Karpas-422 (cell line): ENCODE data around the gene BLOC1S2. TPM values are rescaled to one million over a fixed set of nuclear protein-coding genes. Genes with fewer than 3 reads are reported as not detected.
"Not testable (repeated sequence)": the region's sequence is repeated elsewhere in the genome, so short reads cannot be mapped to it uniquely, and the experiment has no call there.

Experiments used
- DNase-seq: peaks from one replicate; pipeline ENCODE4 v3.0.0-alpha.2; 2015
- H2AFZ ChIP-seq: fragments of 200-600 bp; sonication (generic); 2 replicates; pipeline ENCODE4 v1.6.1; 2014; ENCODE audit warnings: antibody characterized with exemption, low read length, mixed read lengths
- H3K27ac ChIP-seq: fragments of 200-600 bp; sonication (generic); 2 replicates; pipeline ENCODE4 v1.5.1; 2014; ENCODE audit warnings: mild to moderate bottlenecking, low read length, moderate library complexity
- H3K27me3 ChIP-seq: fragments of 200-600 bp; sonication (generic); 2 replicates; pipeline ENCODE4 v1.6.1; 2014; ENCODE audit warnings: low read length, mixed read lengths
- H3K36me3 ChIP-seq: fragments of 200-600 bp; sonication (generic); 2 replicates; pipeline ENCODE4 v1.6.1; 2014; ENCODE audit warnings: low read length, mixed read lengths; ENCODE audit not compliant: insufficient read depth
- H3K4me1 ChIP-seq: fragments of 200-600 bp; sonication (generic); 2 replicates; pipeline ENCODE4 v1.6.1; 2014; ENCODE audit warnings: mild to moderate bottlenecking, low read length, mixed read lengths
- H3K4me2 ChIP-seq: fragments of 200-600 bp; sonication (generic); 2 replicates; pipeline ENCODE4 v1.6.1; 2014; ENCODE audit warnings: low read length, low read depth, mild to moderate bottlenecking; ENCODE audit not compliant: poor library complexity, severe bottlenecking
- H3K4me3 ChIP-seq: fragments of 200-600 bp; sonication (generic); 2 replicates; pipeline ENCODE4 v1.5.1; 2014; ENCODE audit warnings: mild to moderate bottlenecking, antibody characterized with exemption, low read length, mixed read lengths
- H3K79me2 ChIP-seq: fragments of 200-600 bp; sonication (generic); 2 replicates; pipeline ENCODE4 v1.6.1; 2014; ENCODE audit warnings: mild to moderate bottlenecking, low read length, mixed read lengths
- H3K9ac ChIP-seq: fragments of 200-600 bp; sonication (generic); 2 replicates; pipeline ENCODE4 v1.6.0; 2014; ENCODE audit warnings: low read length
- H3K9me2 ChIP-seq: fragments of 200-600 bp; sonication (generic), shearing (Covaris generic); replicated peaks from 2 replicates; pipeline ENCODE4 v1.6.0; 2014; ENCODE audit warnings: mild to moderate bottlenecking, low read length, moderate library complexity; ENCODE audit not compliant: insufficient read depth
- H3K9me3 ChIP-seq: fragments of 300-700, 200-600 bp; sonication (generic); 2 replicates; pipeline ENCODE4 v1.6.1; 2014; ENCODE audit warnings: low read length, mixed read lengths
- H4K20me1 ChIP-seq: fragments of 200-600 bp; sonication (generic); 2 replicates; pipeline ENCODE4 v1.6.1; 2014; ENCODE audit warnings: mild to moderate bottlenecking, antibody characterized with exemption, low read length, low read depth; ENCODE audit not compliant: insufficient read depth
- total RNA-seq: library from RNA; depleted of rRNA; stranded (reverse); fragments of >200 nt; shearing (Covaris generic); gene quantifications from 2 replicates; pipeline ENCODE4 v1.2.3, GENCODE V29; 2014; ENCODE audit warnings: low replicate concordance

The BLOC1S2 gene
- total RNA-seq, 1 experiment from 2014 or later: 121 TPM

DNA sequence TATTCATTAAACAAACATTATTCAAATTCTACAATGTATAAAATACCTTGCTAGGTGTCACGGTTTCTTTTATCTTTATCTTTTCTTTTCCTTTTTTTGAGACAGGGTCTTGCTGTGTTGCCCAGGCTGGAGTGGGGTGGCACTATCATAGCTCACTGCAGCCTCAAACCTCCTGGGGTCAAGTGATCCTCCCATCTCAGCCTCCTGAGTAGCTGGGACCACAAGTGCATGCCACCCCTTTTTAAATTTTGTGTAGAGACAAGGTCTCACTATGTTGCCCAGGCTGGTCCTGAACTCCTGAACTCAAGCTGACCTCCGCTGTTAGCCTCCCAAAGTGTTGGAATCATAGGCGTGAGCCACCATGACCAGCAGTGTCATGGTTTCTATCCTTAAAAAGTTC lies 17.9 kb upstream of the BLOC1S2 start:
- Histone ChIP-seq H4K20me1 (no peaks in the 10 kb centered on the region), H3K27me3 (no peaks in the 10 kb centered on the region), H3K9me2 (no peaks in the 10 kb centered on the region), H3K4me1 (no peaks in the 10 kb centered on the region), H3K27ac (no peak overlapping the region), H3K4me2 (no peak overlapping the region), H3K9ac (no peak overlapping the region), H3K4me3 (no peak overlapping the region), H3K36me3 (no peaks in the 10 kb centered on the region), H3K79me2 (no peaks in the 10 kb centered on the region), H2AFZ (no peak overlapping the region), H3K9me3 (no peaks in the 10 kb centered on the region)
- no peak for DNase-seq

DNA sequence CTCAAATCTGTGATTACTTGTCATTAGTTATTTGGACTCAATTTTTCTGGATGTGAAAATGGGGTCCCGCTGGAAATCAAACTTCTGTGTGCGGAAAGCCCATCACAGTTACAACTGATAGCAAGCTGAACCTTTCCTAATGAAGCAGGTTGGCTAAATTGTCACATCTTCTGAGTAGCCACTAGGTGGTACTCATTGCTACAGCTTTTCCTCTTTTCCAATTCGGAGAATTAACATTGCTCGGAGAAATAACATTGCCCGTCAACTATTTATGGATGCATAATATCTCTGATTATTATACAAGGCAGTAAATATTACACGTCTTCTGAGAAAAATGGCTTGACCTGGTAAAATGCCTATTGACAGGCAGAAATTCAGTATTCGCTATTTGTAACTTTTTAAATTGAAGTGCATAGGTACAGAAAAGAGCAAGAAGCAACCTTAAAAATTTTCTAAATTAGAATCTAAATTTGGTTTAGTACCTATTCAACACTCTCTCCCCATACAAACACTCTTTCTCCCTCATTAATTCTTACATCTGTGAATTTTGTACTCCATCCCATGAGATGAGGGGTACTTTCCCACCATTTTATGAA lies 17.3 kb upstream of the BLOC1S2 start:
- Histone ChIP-seq H3K4me1 (no peaks in the 10 kb centered on the region), H3K9ac (no peak overlapping the region), H3K4me2 (no peak overlapping the region), H3K36me3 (no peaks in the 10 kb centered on the region), H3K27me3 (no peaks in the 10 kb centered on the region), H4K20me1 (no peaks in the 10 kb centered on the region), H3K9me3 (no peaks in the 10 kb centered on the region), H3K4me3 (no peak overlapping the region), H3K27ac (no peak overlapping the region), H3K9me2 (no peaks in the 10 kb centered on the region), H2AFZ (no peak overlapping the region), H3K79me2 (no peaks in the 10 kb centered on the region)
- DNase-seq: peak; percentile 64

DNA sequence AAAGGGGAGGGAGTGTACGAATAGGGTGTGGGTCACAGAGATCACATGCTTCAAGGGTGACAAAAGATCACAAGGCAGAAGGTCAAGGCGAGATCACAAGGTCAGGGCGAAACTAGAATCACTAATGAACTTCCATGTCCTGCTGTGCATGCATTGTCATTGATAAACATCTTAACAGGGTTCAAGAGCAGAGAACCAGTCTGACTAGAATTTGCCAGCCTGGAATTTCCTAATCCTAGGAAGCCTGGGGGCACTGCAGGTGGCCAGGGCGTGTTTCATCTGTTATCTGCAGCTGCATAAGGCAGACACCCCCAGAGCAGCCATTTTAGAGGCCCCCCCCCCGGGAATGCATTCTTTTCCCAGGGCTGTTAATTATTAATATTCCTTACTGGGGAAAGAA lies 14.6 kb upstream of the BLOC1S2 start:
- not testable (repeated sequence) for DNase-seq, H3K27ac ChIP-seq, H3K4me3 ChIP-seq, H3K9me2 ChIP-seq, H3K79me2 ChIP-seq, H3K9ac ChIP-seq, H3K36me3 ChIP-seq, H3K9me3 ChIP-seq, H3K4me2 ChIP-seq, H2AFZ ChIP-seq, H3K27me3 ChIP-seq, H4K20me1 ChIP-seq
- H3K4me1 ChIP-seq: peaks cover 23% of the 10 kb centered on the region

DNA sequence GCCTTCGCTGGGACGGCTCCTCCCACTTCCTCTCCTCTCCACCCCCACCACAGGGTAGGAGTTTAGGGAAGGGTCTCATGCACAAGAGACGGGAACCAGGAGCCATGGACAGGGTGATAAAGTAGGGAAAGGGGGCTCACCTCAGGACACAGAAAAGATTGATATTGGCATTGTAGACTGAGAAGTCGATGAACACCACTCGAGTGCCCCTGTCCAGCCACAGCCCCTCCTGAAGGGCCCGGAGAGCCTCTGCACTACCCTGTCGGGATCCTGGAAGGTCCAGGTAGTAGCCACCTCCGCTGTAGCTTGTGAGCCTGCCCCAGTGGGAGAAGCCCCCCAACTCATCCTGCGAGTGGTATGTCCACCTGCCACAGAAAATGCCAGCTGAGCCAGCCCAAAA lies 10.8 kb upstream of the BLOC1S2 start:
- Histone ChIP-seq H3K9ac (no peak overlapping the region), H3K79me2 (no peaks in the 10 kb centered on the region), H4K20me1 (no peaks in the 10 kb centered on the region), H3K9me3 (no peaks in the 10 kb centered on the region), H3K4me3 (no peak overlapping the region), H3K4me1 (peaks cover 23% of the 10 kb centered on the region), H3K9me2 (no peaks in the 10 kb centered on the region), H3K4me2 (peak overlapping the region; percentile 48), H3K27me3 (no peaks in the 10 kb centered on the region), H2AFZ (no peak overlapping the region), H3K27ac (no peak overlapping the region), H3K36me3 (no peaks in the 10 kb centered on the region)
- DNase-seq: no peak

DNA sequence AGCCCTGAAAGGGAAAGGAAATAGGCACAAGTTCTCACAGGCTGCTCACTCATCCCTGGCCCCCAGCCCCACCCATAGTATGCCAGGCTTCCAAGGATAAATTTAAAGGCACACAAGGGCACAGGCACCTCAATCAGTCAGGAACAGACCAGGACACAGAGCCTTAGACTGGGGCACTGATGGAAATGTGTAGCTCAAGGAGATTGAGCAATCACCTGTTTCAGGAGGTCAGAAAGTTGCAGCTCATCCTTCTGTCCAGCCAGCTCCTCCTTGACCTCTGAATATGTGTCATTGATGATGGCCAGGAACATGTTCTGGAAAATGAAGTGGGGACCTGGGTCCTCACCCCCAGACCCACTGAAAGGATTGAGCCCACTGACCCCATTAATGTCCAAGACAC lies 6.6 kb upstream of the BLOC1S2 start:
- Histone ChIP-seq H3K36me3 (no peaks in the 10 kb centered on the region), H3K79me2 (no peaks in the 10 kb centered on the region), H2AFZ (no peak overlapping the region), H3K27me3 (no peaks in the 10 kb centered on the region), H4K20me1 (no peaks in the 10 kb centered on the region), H3K27ac (no peak overlapping the region), H3K9me3 (no peaks in the 10 kb centered on the region), H3K9ac (no peak overlapping the region), H3K9me2 (no peaks in the 10 kb centered on the region), H3K4me2 (no peak overlapping the region), H3K4me1 (peaks cover 19% of the 10 kb centered on the region), H3K4me3 (no peak overlapping the region)
- DNase-seq: no peak

DNA sequence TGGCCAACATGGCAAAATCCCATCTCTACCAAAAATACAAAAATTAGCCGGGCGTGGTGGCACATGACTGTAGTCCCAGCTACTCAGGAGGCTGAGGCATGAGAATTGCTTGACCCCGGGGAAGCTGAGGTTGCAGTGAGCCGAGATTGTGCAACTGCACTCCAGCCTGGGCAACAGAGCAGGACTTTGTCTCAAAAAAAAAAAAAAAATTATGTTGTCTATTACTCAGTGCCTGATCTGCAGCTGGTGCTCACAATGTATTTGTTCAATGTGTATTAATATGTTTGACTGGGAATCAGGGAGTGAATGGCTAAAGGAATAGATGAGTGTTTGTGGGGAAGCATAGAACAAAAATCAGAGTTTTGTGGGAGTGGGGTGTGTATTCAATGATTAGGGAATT lies 5.8 kb upstream of the BLOC1S2 start:
- not testable (repeated sequence) for H3K27ac ChIP-seq, H4K20me1 ChIP-seq, H3K9me3 ChIP-seq, H3K27me3 ChIP-seq, H3K36me3 ChIP-seq, H3K79me2 ChIP-seq, DNase-seq, H3K4me2 ChIP-seq, H3K4me3 ChIP-seq, H3K9me2 ChIP-seq, H3K9ac ChIP-seq, H2AFZ ChIP-seq
- H3K4me1 ChIP-seq: peaks cover 12% of the 10 kb centered on the region

DNA sequence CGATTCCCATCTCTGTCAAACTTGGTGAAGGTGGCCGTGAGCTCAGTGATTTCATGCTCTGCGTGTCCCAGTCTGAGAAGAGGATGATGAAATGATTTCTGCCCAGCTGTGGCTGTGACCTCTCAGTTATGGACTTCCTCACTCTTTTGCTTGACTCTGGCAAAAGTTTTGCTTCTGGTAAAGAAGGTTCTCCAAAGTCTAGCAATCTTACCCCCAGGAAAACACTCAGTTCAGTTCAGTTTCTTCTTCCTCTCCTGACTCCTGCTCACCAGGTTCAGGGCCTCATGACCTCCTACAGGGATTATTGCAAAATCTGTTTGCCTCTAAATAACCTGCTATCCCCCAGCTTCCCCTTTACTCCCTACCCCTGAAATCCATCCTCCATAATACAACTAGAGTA lies 4.9 kb upstream of the BLOC1S2 start:
- Histone ChIP-seq H3K79me2 (peaks cover under 1% of the 10 kb centered on the region), H3K4me1 (peaks cover 9% of the 10 kb centered on the region), H3K27me3 (no peaks in the 10 kb centered on the region), H3K9me2 (no peaks in the 10 kb centered on the region), H3K9me3 (no peaks in the 10 kb centered on the region), H3K4me2 (no peak overlapping the region), H3K9ac (no peak overlapping the region), H2AFZ (no peak overlapping the region), H3K4me3 (no peak overlapping the region), H3K36me3 (no peaks in the 10 kb centered on the region), H3K27ac (no peak overlapping the region), H4K20me1 (no peaks in the 10 kb centered on the region)
- DNase-seq: no peak

DNA sequence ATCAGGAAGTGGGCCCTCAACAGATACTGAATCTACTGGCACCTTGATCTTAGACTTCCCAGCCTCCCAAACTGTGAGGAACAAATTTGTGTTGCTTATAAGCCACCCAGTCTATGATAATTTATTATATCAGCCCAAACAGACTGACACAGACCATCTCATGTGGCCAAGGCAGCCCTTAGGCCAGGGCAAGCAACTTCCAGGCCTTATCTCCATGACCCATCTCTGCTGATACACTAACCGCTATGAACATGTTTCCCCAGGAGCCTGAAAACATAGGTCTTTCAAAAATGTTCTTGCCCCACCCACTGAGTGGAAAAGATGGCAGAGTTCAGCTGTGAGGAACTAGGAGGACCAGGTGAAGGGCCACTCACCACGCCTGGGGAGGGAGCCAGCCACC lies 3.2 kb upstream of the BLOC1S2 start:
- no peak for DNase-seq
- no peaks in the 10 kb centered on the region for H3K27me3 ChIP-seq
- H3K4me2 ChIP-seq: no peak overlapping the region
- peaks cover 18% of the 10 kb centered on the region for H3K79me2 ChIP-seq
- no peaks in the 10 kb centered on the region for H3K9me2 ChIP-seq
- no peak overlapping the region for H2AFZ ChIP-seq
- no peak overlapping the region for H3K27ac ChIP-seq
- H3K9me3 ChIP-seq: no peaks in the 10 kb centered on the region
- H3K9ac ChIP-seq: no peak overlapping the region
- no peak overlapping the region for H3K4me3 ChIP-seq
- no peaks in the 10 kb centered on the region for H4K20me1 ChIP-seq
- no peaks in the 10 kb centered on the region for H3K36me3 ChIP-seq
- peaks cover 15% of the 10 kb centered on the region for H3K4me1 ChIP-seq

DNA sequence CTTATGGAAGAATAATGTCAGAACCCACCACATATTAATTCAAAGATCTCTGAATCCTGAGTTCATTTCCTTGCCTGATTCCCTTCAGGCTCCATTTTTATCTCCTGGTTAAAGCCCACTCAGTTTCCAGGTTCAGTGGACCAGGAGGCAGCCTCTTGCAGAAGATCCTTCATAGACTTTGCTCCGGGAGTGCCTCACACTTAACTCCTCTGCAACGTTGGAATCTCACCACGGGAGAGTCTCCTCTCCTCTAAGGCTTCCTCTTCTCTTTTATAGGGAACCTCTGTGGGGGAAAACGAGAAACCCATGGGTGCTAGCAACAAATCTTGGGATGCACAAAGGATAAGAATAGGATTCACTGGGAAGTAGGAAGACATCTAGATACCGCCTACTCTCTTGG lies 1.7 kb upstream of the BLOC1S2 start:
- H3K9ac ChIP-seq: no peak overlapping the region
- H3K9me2 ChIP-seq: no peaks in the 10 kb centered on the region
- H3K79me2 ChIP-seq: peaks cover 32% of the 10 kb centered on the region
- H3K4me1 ChIP-seq: peaks cover 26% of the 10 kb centered on the region
- H4K20me1 ChIP-seq: peaks cover 4% of the 10 kb centered on the region; the same call in 1 of the 2 replicates
- H3K36me3 ChIP-seq: peaks cover 10% of the 10 kb centered on the region; the same call in 1 of the 2 replicates
- no peaks in the 10 kb centered on the region for H3K27me3 ChIP-seq
- no peak overlapping the region for H3K4me3 ChIP-seq
- H2AFZ ChIP-seq: no peak overlapping the region
- no peak overlapping the region for H3K27ac ChIP-seq
- H3K9me3 ChIP-seq: no peaks in the 10 kb centered on the region
- H3K4me2 ChIP-seq: no peak overlapping the region
- DNase-seq: no peak
